Ishikawa (cell line): ENCODE data around the gene MAPRE3.

Experiments used
- CREB1 ChIP-seq: IDR thresholded peaks from 2 replicates; pipeline ENCODE4 v1.6.1; 2012; ENCODE audit warnings: low read depth
- FOXM1 ChIP-seq: IDR thresholded peaks from 2 replicates; pipeline ENCODE4 v1.6.1; 2012; ENCODE audit warnings: low read depth, borderline replicate concordance
- RAD21 ChIP-seq: IDR thresholded peaks from 2 replicates; pipeline ENCODE4 v1.6.1; 2012; ENCODE audit warnings: low read depth
- YY1 ChIP-seq: IDR thresholded peaks from 2 replicates; pipeline ENCODE4 v1.6.1; 2012; ENCODE audit warnings: low read depth
- TF ChIP-seq, protein P1 (sequence below): IDR thresholded peaks from 2 replicates; pipeline ENCODE4 v1.6.1; 2012
- TF ChIP-seq, protein P2 (sequence below): IDR thresholded peaks from 2 replicates; pipeline ENCODE4 v1.6.1; 2012; ENCODE audit warnings: low read depth, mild to moderate bottlenecking

DNA sequence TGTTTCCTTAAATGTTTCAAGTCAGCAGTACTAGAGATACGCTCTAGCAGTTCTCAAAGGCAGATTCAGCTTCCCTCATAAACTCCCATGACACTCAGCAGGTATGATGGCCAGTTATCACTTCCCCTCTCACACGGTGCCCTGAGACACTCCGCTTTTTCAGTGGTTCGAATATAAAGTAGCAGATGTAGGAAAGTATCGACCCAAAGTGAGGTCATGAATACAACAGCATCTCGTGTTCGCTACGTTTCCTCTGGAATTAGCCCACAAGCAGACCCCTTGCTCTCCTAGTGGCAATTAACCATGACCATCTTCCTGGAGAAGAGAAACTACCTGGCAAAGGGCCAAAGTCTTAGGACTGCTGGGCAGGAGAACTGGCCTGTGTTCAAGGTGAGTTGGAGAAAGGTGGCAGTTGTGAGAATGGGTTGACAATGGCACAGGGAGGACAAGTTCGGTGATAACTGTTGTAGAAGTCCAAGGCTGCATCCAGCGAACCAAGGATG, 71.8 kb downstream of the MAPRE3 start:
- TF ChIP-seq CREB1 (no peak), RAD21 (no peak), YY1 (no peak), FOXM1 (no peak)
- TF ChIP-seq, protein P1, sequence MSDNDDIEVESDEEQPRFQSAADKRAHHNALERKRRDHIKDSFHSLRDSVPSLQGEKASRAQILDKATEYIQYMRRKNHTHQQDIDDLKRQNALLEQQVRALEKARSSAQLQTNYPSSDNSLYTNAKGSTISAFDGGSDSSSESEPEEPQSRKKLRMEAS, result no peak
- TF ChIP-seq, protein P2, sequence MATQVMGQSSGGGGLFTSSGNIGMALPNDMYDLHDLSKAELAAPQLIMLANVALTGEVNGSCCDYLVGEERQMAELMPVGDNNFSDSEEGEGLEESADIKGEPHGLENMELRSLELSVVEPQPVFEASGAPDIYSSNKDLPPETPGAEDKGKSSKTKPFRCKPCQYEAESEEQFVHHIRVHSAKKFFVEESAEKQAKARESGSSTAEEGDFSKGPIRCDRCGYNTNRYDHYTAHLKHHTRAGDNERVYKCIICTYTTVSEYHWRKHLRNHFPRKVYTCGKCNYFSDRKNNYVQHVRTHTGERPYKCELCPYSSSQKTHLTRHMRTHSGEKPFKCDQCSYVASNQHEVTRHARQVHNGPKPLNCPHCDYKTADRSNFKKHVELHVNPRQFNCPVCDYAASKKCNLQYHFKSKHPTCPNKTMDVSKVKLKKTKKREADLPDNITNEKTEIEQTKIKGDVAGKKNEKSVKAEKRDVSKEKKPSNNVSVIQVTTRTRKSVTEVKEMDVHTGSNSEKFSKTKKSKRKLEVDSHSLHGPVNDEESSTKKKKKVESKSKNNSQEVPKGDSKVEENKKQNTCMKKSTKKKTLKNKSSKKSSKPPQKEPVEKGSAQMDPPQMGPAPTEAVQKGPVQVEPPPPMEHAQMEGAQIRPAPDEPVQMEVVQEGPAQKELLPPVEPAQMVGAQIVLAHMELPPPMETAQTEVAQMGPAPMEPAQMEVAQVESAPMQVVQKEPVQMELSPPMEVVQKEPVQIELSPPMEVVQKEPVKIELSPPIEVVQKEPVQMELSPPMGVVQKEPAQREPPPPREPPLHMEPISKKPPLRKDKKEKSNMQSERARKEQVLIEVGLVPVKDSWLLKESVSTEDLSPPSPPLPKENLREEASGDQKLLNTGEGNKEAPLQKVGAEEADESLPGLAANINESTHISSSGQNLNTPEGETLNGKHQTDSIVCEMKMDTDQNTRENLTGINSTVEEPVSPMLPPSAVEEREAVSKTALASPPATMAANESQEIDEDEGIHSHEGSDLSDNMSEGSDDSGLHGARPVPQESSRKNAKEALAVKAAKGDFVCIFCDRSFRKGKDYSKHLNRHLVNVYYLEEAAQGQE, result no peak
